Measurements from ENCODE around the gene ELF3. TPM values are rescaled to one million over a fixed set of nuclear protein-coding genes. Genes with fewer than 3 reads are reported as not detected.

The ELF3 gene
- total and polyA plus RNA-seq, 4 donors = 10.1 to 38.7 (median 25.6) TPM

DNA sequence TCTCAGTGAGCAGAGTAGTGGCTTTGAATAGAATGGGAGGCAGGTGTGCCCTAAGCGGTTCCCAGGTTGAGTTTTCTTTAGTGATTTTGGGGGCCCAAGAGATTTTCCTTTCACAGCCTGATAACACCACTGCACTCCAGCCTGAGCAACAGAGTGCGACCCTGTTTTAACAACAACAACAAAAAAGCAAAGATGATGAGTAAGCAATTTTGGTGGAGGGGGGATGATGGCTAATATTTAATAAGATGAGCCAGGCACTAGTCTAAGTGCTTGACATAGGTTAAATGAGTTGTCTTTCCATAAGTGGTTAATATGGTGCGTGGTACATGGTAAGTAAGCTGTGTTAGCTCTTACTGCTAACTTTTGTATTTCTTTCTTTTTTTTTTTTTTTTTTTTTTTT is 25.9 kb upstream of the ELF3 start:
- no peak overlapping the region for H3K9ac ChIP-seq (ENCODE audit: low read depth in 1 of 2, low read length in 2 of 2)
- no peak overlapping the region for H3K4me3 ChIP-seq (ENCODE audit: low read depth in 1 of 3, low read length in 3 of 3)
- H3K36me3 ChIP-seq (ENCODE audit: control insufficient read depth in 4 of 4, insufficient read depth in 3 of 4, low read depth in 1 of 4, low read length in 3 of 4) = peaks cover 0 to 10% (median 3%) of the 10 kb centered on the region in 4 donors
- peaks cover 6 to 21% (median 13%) of the 10 kb centered on the region in 4 donors for H3K4me1 ChIP-seq (ENCODE audit: control insufficient read depth in 4 of 4, insufficient read depth in 4 of 4, low read length in 3 of 4)
- no peaks in the 10 kb centered on the region for H3K27me3 ChIP-seq (ENCODE audit: control insufficient read depth in 4 of 4, insufficient read depth in 4 of 4, low read length in 3 of 4)
- WGBS = over 99% methylated on average over 3 of the region's 3 CpGs
- H3K9me3 ChIP-seq (ENCODE audit: control insufficient read depth in 4 of 4, low read length in 3 of 4) = no peaks in the 10 kb centered on the region
- no peak for TF ChIP-seq SP1 (IDR thresholded peaks at IDR 0.05)
- TF ChIP-seq RAD21 (IDR thresholded peaks at IDR 0.05) = no peak
- TF ChIP-seq, protein P1, sequence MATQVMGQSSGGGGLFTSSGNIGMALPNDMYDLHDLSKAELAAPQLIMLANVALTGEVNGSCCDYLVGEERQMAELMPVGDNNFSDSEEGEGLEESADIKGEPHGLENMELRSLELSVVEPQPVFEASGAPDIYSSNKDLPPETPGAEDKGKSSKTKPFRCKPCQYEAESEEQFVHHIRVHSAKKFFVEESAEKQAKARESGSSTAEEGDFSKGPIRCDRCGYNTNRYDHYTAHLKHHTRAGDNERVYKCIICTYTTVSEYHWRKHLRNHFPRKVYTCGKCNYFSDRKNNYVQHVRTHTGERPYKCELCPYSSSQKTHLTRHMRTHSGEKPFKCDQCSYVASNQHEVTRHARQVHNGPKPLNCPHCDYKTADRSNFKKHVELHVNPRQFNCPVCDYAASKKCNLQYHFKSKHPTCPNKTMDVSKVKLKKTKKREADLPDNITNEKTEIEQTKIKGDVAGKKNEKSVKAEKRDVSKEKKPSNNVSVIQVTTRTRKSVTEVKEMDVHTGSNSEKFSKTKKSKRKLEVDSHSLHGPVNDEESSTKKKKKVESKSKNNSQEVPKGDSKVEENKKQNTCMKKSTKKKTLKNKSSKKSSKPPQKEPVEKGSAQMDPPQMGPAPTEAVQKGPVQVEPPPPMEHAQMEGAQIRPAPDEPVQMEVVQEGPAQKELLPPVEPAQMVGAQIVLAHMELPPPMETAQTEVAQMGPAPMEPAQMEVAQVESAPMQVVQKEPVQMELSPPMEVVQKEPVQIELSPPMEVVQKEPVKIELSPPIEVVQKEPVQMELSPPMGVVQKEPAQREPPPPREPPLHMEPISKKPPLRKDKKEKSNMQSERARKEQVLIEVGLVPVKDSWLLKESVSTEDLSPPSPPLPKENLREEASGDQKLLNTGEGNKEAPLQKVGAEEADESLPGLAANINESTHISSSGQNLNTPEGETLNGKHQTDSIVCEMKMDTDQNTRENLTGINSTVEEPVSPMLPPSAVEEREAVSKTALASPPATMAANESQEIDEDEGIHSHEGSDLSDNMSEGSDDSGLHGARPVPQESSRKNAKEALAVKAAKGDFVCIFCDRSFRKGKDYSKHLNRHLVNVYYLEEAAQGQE (IDR thresholded peaks at IDR 0.05) = no peak
- TF ChIP-seq, protein P2, sequence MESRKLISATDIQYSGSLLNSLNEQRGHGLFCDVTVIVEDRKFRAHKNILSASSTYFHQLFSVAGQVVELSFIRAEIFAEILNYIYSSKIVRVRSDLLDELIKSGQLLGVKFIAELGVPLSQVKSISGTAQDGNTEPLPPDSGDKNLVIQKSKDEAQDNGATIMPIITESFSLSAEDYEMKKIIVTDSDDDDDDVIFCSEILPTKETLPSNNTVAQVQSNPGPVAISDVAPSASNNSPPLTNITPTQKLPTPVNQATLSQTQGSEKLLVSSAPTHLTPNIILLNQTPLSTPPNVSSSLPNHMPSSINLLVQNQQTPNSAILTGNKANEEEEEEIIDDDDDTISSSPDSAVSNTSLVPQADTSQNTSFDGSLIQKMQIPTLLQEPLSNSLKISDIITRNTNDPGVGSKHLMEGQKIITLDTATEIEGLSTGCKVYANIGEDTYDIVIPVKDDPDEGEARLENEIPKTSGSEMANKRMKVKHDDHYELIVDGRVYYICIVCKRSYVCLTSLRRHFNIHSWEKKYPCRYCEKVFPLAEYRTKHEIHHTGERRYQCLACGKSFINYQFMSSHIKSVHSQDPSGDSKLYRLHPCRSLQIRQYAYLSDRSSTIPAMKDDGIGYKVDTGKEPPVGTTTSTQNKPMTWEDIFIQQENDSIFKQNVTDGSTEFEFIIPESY (IDR thresholded peaks at IDR 0.05) = no peak
- no peak for TF ChIP-seq FOXA2 (IDR thresholded peaks at IDR 0.05)
- TF ChIP-seq EGR1 (IDR thresholded peaks at IDR 0.05; ENCODE audit: low read depth in 2 of 2) = no peak
- TF ChIP-seq, protein P3, sequence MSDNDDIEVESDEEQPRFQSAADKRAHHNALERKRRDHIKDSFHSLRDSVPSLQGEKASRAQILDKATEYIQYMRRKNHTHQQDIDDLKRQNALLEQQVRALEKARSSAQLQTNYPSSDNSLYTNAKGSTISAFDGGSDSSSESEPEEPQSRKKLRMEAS (IDR thresholded peaks at IDR 0.05) = no peak
- TF ChIP-seq YY1 (IDR thresholded peaks at IDR 0.05) = no peak
- TF ChIP-seq NR2F2 (IDR thresholded peaks at IDR 0.05) = no peak
- no peak for TF ChIP-seq GABPA (IDR thresholded peaks at IDR 0.05 in 1 of 2, conservative IDR thresholded peaks at IDR 0.05 in 1 of 2)
- TF ChIP-seq JUND (IDR thresholded peaks at IDR 0.05) = no peak
- DNase-seq (ENCODE audit: low spot score) = no peak
- H3K27ac ChIP-seq (ENCODE audit: low read depth in 1 of 2, low read length in 2 of 2) = no peak overlapping the region

DNA sequence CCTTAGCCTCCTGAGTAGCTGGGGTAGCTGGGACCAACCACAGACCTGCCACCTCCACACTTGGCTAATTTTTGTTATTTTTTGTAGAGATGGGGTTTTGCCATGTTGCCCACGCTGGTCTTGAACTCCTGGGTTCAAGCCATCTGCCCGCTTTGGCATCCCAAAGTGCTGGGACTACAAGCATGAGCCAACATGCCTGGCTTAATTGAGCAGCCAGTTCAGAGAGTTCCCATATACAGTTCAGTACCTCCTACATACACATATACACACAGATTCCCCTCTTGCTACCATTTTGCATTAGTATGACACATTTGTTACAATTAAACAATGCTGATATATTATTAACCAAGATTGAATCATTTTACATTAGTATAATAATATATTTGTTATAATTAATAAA is 25.0 kb upstream of the ELF3 start:
- peaks cover 6 to 21% (median 13%) of the 10 kb centered on the region in 4 donors for H3K4me1 ChIP-seq (ENCODE audit: control insufficient read depth in 4 of 4, insufficient read depth in 4 of 4, low read length in 3 of 4)
- peaks cover 0 to 16% (median 6%) of the 10 kb centered on the region in 4 donors for H3K36me3 ChIP-seq (ENCODE audit: control insufficient read depth in 4 of 4, insufficient read depth in 3 of 4, low read depth in 1 of 4, low read length in 3 of 4)
- no peaks in the 10 kb centered on the region for H3K27me3 ChIP-seq (ENCODE audit: control insufficient read depth in 4 of 4, insufficient read depth in 4 of 4, low read length in 3 of 4)
- no peak overlapping the region for H3K9ac ChIP-seq (ENCODE audit: low read depth in 1 of 2, low read length in 2 of 2)
- 87% methylated on average over 2 of the region's 2 CpGs for WGBS
- no peaks in the 10 kb centered on the region for H3K9me3 ChIP-seq (ENCODE audit: control insufficient read depth in 4 of 4, low read length in 3 of 4)
- no peak overlapping the region for H3K27ac ChIP-seq (ENCODE audit: low read depth in 1 of 2, low read length in 2 of 2)
- DNase-seq (ENCODE audit: low spot score) = no peak
- TF ChIP-seq SP1 (IDR thresholded peaks at IDR 0.05) (no peak), GABPA (IDR thresholded peaks at IDR 0.05 in 1 of 2, conservative IDR thresholded peaks at IDR 0.05 in 1 of 2) (no peak)
- TF ChIP-seq, protein P2 (IDR thresholded peaks at IDR 0.05) = no peak
- no peak overlapping the region for H3K4me3 ChIP-seq (ENCODE audit: low read depth in 1 of 3, low read length in 3 of 3)

Data from liver (tissue), 9 donors.